K562 (cell line): ENCODE measurements around the gene SIK3. TPM values are rescaled to one million over a fixed set of nuclear protein-coding genes. Genes with fewer than 3 reads are reported as not detected.

Source experiments
- ATAC-seq: fragments of 200-7000 bp; cut with Tn5 transposase; 3 replicates; pipeline ENCODE4 v1.9.1; 2020; ENCODE audit warnings: moderate library complexity
- BruUV-seq: library from RNA; stranded (reverse); fragments of 400-500 nt; replicated peaks from 2 replicates; lab custom pipeline; 2021; lab: Mats Ljungman, UMichigan
- CTCF ChIA-PET: fragments of 300-600 bp; formaldehyde crosslinking; extraction: SDS; loops from one replicate; lab custom pipeline; 2021; ENCODE audit warnings: low intra/inter-chr PET ratio; lab: Yijun Ruan, JAX
- POLR2A ChIA-PET: fragments of 300-600, 350-650 bp; sonication (Branson Sonifier 250); formaldehyde crosslinking; extraction: SDS; loops from one replicate; lab custom pipeline; 2021; ENCODE audit warnings: antibody characterized with exemption, inconsistent platforms; lab: Yijun Ruan, JAX
- DNase-seq, 4 experiments: peaks; one replicate each; pipeline versions ENCODE4 v3.0.0 to v3.0.0-alpha.2; 2011 to 2018; ENCODE audit warnings: low spot score in 3 of 4, mixed read lengths in 3 of 4; ENCODE audit errors: extremely low read depth in 1 of 4
- FAIRE-seq: peaks from 2 replicates; lab custom pipeline; 2011; peaks lifted over from hg19 to GRCh38; lab: Jason Lieb, UNC
- H2AFZ ChIP-seq: 2 replicates; pipeline ENCODE4 v1.6.0; 2011; ENCODE audit warnings: low read depth, low read length, control low read depth, inconsistent platforms
- H3K27ac ChIP-seq: fragments of 200-600 bp; 3 replicates; pipeline ENCODE4 v1.8.0; 2011; ENCODE audit warnings: low read depth, mild to moderate bottlenecking, control low read depth, inconsistent platforms, low read length, moderate library complexity, mixed read lengths; ENCODE audit errors: extremely low read depth
- H3K27me3 ChIP-seq, 2 experiments: fragments of 300-600 bp in 1 of 2; 2 replicates in 1 of 2; 3 replicates in 1 of 2; pipeline versions ENCODE4 v1.6.0 to v1.8.0; 2011; ENCODE audit warnings: inconsistent platforms in 2 of 2, low read length in 2 of 2, mild to moderate bottlenecking in 1 of 2, mixed read lengths in 1 of 2, moderate library complexity in 1 of 2; ENCODE audit not compliant: control insufficient read depth in 2 of 2, insufficient read depth in 2 of 2
- H3K36me3 ChIP-seq: fragments of 300-600 bp; 3 replicates; pipeline ENCODE4 v1.8.0; 2011; ENCODE audit warnings: mild to moderate bottlenecking, low read length, inconsistent platforms; ENCODE audit not compliant: control insufficient read depth, insufficient read depth
- H3K4me1 ChIP-seq, 2 experiments: fragments of 200-600 bp in 1 of 2; replicated peaks in 1 of 2; 2 replicates in 1 of 2; 3 replicates in 1 of 2; pipeline versions ENCODE4 v1.5.1 to v1.8.0; 2011; ENCODE audit warnings: inconsistent platforms in 2 of 2, low read length in 2 of 2, mild to moderate bottlenecking in 1 of 2, mixed read lengths in 1 of 2, moderate library complexity in 1 of 2; ENCODE audit not compliant: control insufficient read depth in 2 of 2, insufficient read depth in 2 of 2
- H3K4me2 ChIP-seq: 2 replicates; pipeline ENCODE4 v1.6.1; 2011; ENCODE audit warnings: low read length, control low read depth, inconsistent platforms, mixed read lengths; ENCODE audit not compliant: insufficient read depth
- H3K4me3 ChIP-seq: fragments of 200-600 bp; sonication (generic), shearing (Covaris generic); 2 replicates; pipeline ENCODE4 v1.5.1; 2016; ENCODE audit warnings: control low read depth, inconsistent platforms
- H3K79me2 ChIP-seq: fragments of 200-600 bp; 3 replicates; pipeline ENCODE4 v1.8.0; 2011; ENCODE audit warnings: low read length, inconsistent platforms; ENCODE audit not compliant: control insufficient read depth, insufficient read depth
- H3K9ac ChIP-seq, 2 experiments: 2 replicates each; pipeline versions ENCODE4 v1.6.0 to v1.6.1; 2011; ENCODE audit warnings: low read depth in 2 of 2, low read length in 2 of 2, control low read depth in 1 of 2, inconsistent platforms in 1 of 2, mild to moderate bottlenecking in 1 of 2, mixed read lengths in 1 of 2; ENCODE audit not compliant: insufficient read depth in 1 of 2
- H3K9me1 ChIP-seq: one replicate; pipeline ENCODE4 v1.6.0; 2011; ENCODE audit warnings: inconsistent platforms, mild to moderate bottlenecking, low read length, moderate library complexity; ENCODE audit not compliant: control insufficient read depth, insufficient read depth
- H3K9me3 ChIP-seq: replicated peaks from 2 replicates; pipeline ENCODE4 v1.5.1; 2011; ENCODE audit warnings: low read depth, low read length, inconsistent platforms; ENCODE audit not compliant: control insufficient read depth, insufficient read depth
- H4K20me1 ChIP-seq: replicated peaks from 2 replicates; pipeline ENCODE4 v1.6.1; 2011; ENCODE audit warnings: low read length, inconsistent platforms, mixed read lengths; ENCODE audit not compliant: control insufficient read depth, insufficient read depth
- ETV1 ChIP-seq: fragments of 450-650 bp; conservative IDR thresholded peaks from 2 replicates; pipeline ENCODE4 v1.6.1; 2016; ENCODE audit warnings: missing genetic modification characterization, control low read depth, low read depth, missing compliant biosample characterization
- FOXJ2 ChIP-seq: fragments of 200-800 bp; sonication (Bioruptor generic); IDR thresholded peaks from 2 replicates; pipeline ENCODE4 v1.6.1; 2016; ENCODE audit warnings: missing genetic modification characterization, missing compliant biosample characterization
- FOXJ3 ChIP-seq: sonication (generic); formaldehyde crosslinking; IDR thresholded peaks from 2 replicates; pipeline ENCODE4 v1.4.0; 2020; ENCODE audit warnings: mild to moderate bottlenecking, missing genetic modification reagents
- GABPA ChIP-seq: fragments of 200-800 bp; sonication (Bioruptor generic); conservative IDR thresholded peaks from 2 replicates; pipeline ENCODE4 v1.6.1; 2016; ENCODE audit warnings: low read depth, missing genetic modification characterization, missing compliant biosample characterization
- RFX1 ChIP-seq: fragments of 450-650 bp; IDR thresholded peaks from 2 replicates; pipeline ENCODE4 v1.6.1; 2016; ENCODE audit warnings: mild to moderate bottlenecking, moderate library complexity
- SOX6 ChIP-seq: fragments of 450-650 bp; IDR thresholded peaks from 2 replicates; pipeline ENCODE4 v1.6.1; 2014; ENCODE audit warnings: mild to moderate bottlenecking
- SPI1 ChIP-seq: IDR thresholded peaks from 2 replicates; pipeline ENCODE4 v1.6.1; 2011; ENCODE audit warnings: low read depth, low read length, control low read depth, borderline replicate concordance
- SRF ChIP-seq, 2 experiments: fragments of 250-450, 450-650 bp in 1 of 2; sonication (Bioruptor Pico) in 1 of 2; sonication (generic) in 1 of 2; formaldehyde crosslinking; IDR thresholded peaks; 2 replicates each; pipeline versions ENCODE4 v1.5.0 to v1.5.1; 2020 to 2022; ENCODE audit warnings: mild to moderate bottlenecking in 1 of 2, missing genetic modification reagents in 1 of 2
- ZNF24 ChIP-seq: fragments of 450-650 bp; IDR thresholded peaks from 2 replicates; pipeline ENCODE4 v1.6.1; 2016
- ZNF561 ChIP-seq: fragments of 450-650 bp; formaldehyde crosslinking; conservative IDR thresholded peaks from 2 replicates; pipeline ENCODE4 v1.4.0; 2020; ENCODE audit warnings: mild to moderate bottlenecking, moderate library complexity
- WGBS: fragments of 100-300 bp; shearing (Covaris generic); methylation state at CpG from one replicate; pipeline ENCODE4 v1.1.6; 2016; ENCODE audit warnings: low coverage, mixed read lengths; ENCODE audit not compliant: insufficient coverage; ENCODE audit errors: missing lambda C conversion rate; 5-methylcytosine and 5-hydroxymethylcytosine counted together
- in situ Hi-C: fragments of 300-500 bp; cut with MboI; formaldehyde crosslinking; loops from 4 replicates; pipeline ENCODE4 v1.15.0; 2018; ENCODE audit warnings: inconsistent platforms, mixed read lengths
- intact Hi-C: fragments of 100-400 bp; cut with micrococcal nuclease; formaldehyde crosslinking; loops from 2 replicates; pipeline ENCODE4 v1.14.2; 2022
- polyA plus RNA-seq, 8 experiments: library from polyadenylated mRNA; depleted of rRNA in 4 of 8; stranded (reverse) in 5 of 8; unstranded in 3 of 8; fragments of >200 nt; fragmentation: Nextera tagmentation in 2 of 8; fragmentation: Illumina TruSeq in 1 of 8; extraction: Ambion mirVana in 2 of 8; extraction: Trizol in 1 of 8; gene quantifications; 2 replicates each; pipeline versions ENCODE4 v1.2.1 to v1.2.3, GENCODE V29; 2011 to 2014; ENCODE audit warnings: inconsistent platforms in 1 of 8, missing spikeins in 1 of 8
- total RNA-seq, 7 experiments: library from RNA; depleted of rRNA in 6 of 7; stranded (reverse); fragments of >200 nt in 6 of 7; fragmentation: Illumina TruSeq in 2 of 7; extraction: Trizol in 2 of 7; gene quantifications; 2 replicates each; pipeline versions ENCODE4 v1.2.1 to v1.2.3, GENCODE V29; 2011 to 2021; ENCODE audit warnings: low replicate concordance in 1 of 7
- TF ChIP-seq, protein P1 (sequence below): fragments of 250-450 bp; sonication (Bioruptor Pico); IDR thresholded peaks from 2 replicates; pipeline ENCODE4 v1.5.0; 2022; ENCODE audit warnings: mild to moderate bottlenecking
- TF ChIP-seq, protein P2 (sequence below): sonication (generic); IDR thresholded peaks from 2 replicates; pipeline ENCODE4 v1.6.1; 2016

SIK3 gene
- total and polyA plus RNA-seq, 9 of the 15 experiments (the other 6 are each of a cell fraction or from before 2014, with no cell fraction given), result 1.6 to 21.6 (median 8.0) TPM

DNA sequence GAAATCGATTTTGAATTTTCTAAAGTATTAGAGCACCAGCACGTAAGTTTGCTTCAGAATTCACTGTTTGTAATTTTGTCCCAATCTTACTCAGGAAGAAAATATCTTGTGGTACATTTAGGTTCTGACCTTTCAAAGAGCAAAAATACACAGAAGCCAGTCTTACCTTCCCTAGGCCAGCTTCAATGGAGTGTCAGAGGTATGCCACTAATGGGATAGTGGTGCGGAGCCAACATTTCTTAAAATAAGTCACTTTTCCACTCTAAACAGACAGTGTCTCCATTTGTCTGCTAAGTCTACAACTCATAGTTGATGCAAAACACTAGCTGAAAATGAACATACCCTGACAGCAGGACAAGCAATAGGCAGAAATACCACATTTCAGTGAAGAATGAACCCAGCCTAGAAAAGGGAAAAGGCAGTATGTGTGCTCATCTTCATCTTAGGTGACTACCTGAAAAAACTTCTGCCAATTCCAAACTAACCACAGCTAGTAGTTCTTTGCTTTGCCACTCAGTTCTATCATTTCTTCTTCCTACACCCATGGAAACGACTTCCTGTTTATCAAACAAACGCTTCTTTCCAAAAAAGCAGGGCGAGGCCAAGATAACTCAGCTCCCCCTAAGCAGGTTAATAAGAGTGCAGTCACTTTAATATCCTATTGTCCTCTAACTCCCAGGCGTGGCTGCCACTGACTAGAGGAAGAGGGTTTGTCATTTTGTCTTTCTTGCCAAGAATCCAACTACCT, 166.8 kb downstream of the SIK3 start:
- peaks cover 3 to 31% of the 10 kb centered on the region in 2 experiments for H3K4me1 ChIP-seq
- no peaks in the 10 kb centered on the region for H4K20me1 ChIP-seq
- 41% methylated on average over 7 of the region's 7 CpGs for WGBS
- intact Hi-C loops, result no loop called here
- ChIA-PET CTCF (no interaction called here), POLR2A (interaction anchor here (0.7 to 0.8 kb wide), 2 partner anchors 235 to 285 kb away, joined by 3 read pairs; no protein-coding TSS in a partner anchor)
- peaks cover 4% of the 10 kb centered on the region; the same call in 2 of the 3 replicates for H3K36me3 ChIP-seq
- H3K27ac ChIP-seq, result peak overlapping the region; percentile 47; the same call in 2 of the 3 replicates
- H3K27me3 ChIP-seq, result no peaks in the 10 kb centered on the region
- H2AFZ ChIP-seq, result no peak overlapping the region
- no peaks in the 10 kb centered on the region for H3K9me1 ChIP-seq
- peak; percentile 28; the same call in 1 of the 2 replicates for TF ChIP-seq GABPA (tag)
- TF ChIP-seq, protein P1, sequence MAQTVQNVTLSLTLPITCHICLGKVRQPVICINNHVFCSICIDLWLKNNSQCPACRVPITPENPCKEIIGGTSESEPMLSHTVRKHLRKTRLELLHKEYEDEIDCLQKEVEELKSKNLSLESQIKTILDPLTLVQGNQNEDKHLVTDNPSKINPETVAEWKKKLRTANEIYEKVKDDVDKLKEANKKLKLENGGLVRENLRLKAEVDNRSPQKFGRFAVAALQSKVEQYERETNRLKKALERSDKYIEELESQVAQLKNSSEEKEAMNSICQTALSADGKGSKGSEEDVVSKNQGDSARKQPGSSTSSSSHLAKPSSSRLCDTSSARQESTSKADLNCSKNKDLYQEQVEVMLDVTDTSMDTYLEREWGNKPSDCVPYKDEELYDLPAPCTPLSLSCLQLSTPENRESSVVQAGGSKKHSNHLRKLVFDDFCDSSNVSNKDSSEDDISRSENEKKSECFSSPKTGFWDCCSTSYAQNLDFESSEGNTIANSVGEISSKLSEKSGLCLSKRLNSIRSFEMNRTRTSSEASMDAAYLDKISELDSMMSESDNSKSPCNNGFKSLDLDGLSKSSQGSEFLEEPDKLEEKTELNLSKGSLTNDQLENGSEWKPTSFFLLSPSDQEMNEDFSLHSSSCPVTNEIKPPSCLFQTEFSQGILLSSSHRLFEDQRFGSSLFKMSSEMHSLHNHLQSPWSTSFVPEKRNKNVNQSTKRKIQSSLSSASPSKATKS (CRISPR knock-in tag), result no peak
- TF ChIP-seq ETV1 (tag), result 0 out of 2 replicates have a peak, but pooled peaks have one; percentile 21
- peak; percentile 90 for TF ChIP-seq ZNF24
- TF ChIP-seq FOXJ3 (CRISPR knock-in tag), result 0 out of 2 replicates have a peak, but pooled peaks have one; percentile 58
- TF ChIP-seq FOXJ2 (tag), result peak; percentile 94
- TF ChIP-seq SPI1, result peak; percentile 51; the same call in 1 of the 2 replicates
- no peak for TF ChIP-seq ZNF561 (CRISPR knock-in tag)
- TF ChIP-seq, protein P2, sequence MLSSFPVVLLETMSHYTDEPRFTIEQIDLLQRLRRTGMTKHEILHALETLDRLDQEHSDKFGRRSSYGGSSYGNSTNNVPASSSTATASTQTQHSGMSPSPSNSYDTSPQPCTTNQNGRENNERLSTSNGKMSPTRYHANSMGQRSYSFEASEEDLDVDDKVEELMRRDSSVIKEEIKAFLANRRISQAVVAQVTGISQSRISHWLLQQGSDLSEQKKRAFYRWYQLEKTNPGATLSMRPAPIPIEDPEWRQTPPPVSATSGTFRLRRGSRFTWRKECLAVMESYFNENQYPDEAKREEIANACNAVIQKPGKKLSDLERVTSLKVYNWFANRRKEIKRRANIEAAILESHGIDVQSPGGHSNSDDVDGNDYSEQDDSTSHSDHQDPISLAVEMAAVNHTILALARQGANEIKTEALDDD, result peak; percentile 69; the same call in 1 of the 2 replicates
- peak; percentile 49 for TF ChIP-seq RFX1
- no peak for TF ChIP-seq SRF (CRISPR knock-in tag; IDR thresholded peaks at IDR 0.05)
- TF ChIP-seq SOX6, result peak; percentile 60
- FAIRE-seq (peak; percentile 40), DNase-seq (peak in 2 of 4 experiments; percentile 26 to 45), ATAC-seq (peak; percentile 58)
- no peak overlapping the region for H3K9ac ChIP-seq
- H3K9me3 ChIP-seq, result no peaks in the 10 kb centered on the region
- H3K79me2 ChIP-seq, result no peaks in the 10 kb centered on the region
- BruUV-seq, result no TSS peak
- H3K4me2 ChIP-seq, result no peak overlapping the region; the same call in 1 of the 2 replicates
- no peak overlapping the region for H3K4me3 ChIP-seq
- in situ Hi-C loops, result no loop called here
